ENCODE results near the gene ADA.

The ADA gene

DNA sequence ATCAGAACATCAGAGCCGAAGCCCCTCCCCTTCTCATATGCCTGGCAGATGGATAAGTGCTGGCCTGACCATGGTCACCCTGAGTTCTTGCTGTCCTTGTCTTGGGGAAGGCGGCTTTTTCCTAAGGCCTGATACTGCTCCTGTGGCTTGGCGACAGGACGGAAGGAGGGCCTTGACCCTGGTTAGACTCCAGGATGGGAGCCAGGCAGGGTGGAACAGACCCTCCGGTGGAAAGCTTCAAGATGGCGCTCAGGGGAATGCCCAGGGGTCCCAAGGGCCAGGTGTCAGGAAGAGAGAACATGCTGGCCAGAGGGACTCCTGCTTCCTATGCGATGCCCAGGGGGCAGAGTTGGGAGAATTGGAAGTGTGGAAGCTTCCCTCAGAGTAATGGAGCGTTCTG lies 29.6 kb downstream of the ADA start:
- DNase-seq, result no peak

DNA sequence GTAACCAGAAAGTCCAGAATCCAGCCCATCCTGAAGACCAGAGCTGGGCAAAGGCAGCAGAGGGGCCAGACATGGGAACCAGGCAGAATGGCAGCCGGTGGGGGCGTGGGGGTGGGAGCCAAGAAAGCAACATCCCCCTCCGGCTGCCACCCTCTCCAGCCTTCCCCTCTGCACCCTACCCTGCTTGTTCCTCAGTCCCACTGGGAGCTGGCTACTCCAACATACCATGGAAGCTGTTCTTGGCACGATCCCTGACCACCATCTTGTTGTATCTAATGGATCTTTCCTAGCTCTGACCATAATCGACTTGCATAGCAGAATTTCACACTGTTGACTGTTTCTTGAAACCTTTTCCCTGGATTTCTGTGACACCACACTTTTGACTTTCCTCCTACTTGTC lies 30.2 kb downstream of the ADA start:
- DNase-seq, result no peak

DNA sequence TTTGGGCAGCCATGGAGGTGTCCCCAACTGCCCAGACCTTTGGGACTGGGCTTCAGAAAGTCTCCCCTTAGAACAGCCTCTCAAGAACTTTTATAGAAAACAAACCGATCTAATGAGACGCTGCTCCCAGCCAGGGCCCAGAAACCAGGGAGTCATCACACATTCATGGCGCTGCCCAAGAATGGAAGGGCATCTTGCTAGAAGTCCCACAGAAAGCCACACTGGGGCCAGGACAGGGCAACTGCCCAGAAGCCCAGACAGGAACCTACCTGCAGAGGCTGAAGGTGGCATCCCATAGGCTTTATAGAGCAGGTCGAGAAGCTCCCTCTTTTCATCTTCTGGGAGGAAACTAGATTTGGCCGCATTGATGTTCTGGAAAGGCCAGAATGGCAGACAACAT lies 31.5 kb downstream of the ADA start:
- no peak for DNase-seq

DNA sequence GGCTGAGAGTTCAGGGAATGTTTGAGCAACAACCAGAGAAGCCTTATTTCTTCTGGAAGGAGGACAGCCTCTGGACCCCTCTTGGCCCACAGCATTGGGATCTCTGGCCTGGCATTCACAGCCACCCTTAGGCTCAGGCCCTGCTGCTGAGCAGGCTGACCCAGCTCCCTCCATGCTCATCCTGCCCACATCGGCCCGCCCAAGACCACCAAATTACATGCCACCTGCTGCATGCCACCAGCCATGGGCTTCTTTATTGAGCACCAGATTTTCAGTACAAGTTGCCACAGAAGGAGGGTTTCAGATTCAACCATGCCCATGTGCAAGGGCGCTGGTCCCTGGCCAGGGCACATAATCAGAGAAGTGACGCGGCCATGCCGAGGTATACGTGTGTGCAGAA lies 32.2 kb downstream of the ADA start:
- DNase-seq, result no peak

DNA sequence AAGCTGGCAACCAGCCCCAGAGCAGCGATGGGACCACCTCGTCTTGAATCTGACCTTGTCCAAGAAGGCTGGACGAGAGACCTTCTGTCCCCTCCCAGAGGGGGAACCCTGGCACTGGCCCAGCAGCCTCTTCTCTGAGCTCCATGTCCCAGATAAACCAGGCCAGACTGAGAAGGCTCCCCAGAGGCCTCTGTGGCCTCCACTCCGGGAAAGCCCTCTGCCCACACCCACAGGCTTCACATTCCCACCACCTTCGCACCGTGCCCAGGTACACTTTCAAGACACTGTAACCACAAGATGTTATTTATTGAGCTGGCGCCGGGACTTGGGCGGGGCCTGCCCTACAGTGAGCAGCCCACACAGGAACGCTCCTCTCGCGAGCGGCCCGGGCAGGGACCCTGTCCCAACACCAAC lies 33.2 kb downstream of the ADA start:
- DNase-seq, result no peak

DNA sequence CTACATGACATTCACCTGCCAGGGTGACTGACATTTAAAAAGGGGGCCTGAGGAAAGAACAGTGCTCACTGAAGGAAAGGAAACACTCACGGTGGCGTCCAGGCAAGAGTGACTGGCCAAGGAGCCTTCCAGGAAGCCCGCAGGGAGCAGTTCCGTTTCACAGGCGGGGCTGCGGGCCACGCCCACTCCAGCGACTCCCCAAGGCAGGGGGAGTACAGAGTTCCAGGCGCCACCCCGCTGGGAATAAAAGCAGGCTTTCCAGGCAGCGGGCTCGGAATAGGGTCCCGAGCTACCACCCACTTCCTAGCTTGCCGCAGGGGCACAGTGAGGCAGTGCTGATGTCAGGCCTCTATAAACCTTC lies 34.9 kb downstream of the ADA start:
- no peak for DNase-seq

DNA sequence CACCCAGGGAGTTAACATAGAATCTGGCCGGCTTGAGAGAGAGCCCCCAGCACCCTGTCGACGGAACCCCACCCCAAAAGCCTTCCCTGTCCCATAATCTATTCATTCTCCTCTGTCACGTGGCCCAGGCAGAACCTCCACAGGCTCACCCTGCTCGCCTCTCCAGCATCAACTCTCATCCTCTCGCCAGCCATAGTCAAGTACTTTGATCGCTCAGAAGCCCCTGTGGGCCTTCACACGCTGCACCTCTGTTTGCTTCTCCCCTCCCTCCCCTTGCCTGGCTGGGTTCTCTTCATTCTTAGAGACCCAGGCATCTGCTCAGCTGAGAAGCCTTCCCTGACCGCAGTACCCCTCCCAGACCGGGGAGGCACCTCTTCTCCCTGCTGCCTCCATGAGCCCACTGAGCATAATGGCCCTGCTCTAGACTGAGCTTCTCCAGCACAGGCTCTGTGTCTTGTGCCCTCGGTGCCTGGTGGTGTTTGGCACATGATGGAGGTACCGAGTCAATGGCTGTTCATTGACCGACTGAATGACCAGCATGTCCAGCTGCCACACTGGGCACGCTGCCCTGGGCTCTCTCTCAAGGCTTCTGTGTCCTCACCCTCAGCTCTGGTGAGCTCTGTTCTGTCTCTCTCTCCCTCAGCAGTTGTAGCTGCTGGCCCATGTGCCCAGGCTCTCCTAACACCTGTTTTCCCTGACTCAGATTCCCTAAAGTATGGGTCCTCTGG lies 35.5 kb downstream of the ADA start:
- no peak for DNase-seq

DNA sequence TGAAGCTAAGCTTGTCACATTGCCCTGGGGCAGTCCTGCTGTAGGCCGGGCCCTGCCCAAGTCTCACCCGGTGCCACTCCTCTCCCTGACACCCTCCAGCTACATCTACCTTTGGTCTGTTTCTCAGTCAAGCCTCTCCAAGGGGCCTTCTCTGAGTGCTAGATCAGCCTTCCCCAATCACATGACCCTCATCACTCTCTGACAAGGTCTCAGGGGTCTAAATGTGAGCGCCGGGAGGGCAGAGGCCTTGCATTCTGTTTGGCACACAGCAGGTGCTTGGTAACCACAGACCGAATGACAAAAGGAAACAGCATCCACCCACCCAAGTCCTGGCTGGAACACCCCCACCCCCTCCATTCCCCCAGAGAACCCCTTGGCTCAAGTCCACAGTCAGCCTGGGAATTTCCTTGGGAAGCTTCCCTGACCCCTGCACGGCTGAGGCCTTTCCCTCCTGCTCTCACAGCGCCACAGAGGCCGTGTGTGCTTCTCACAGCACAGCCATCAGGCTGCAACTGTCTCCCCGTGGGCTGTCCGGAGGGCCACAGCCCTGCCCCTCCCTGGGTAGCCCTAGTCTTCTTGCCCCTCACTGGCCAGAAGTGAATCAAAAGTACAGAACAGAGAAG lies 36.2 kb downstream of the ADA start:
- DNase-seq, result no peak

DNA sequence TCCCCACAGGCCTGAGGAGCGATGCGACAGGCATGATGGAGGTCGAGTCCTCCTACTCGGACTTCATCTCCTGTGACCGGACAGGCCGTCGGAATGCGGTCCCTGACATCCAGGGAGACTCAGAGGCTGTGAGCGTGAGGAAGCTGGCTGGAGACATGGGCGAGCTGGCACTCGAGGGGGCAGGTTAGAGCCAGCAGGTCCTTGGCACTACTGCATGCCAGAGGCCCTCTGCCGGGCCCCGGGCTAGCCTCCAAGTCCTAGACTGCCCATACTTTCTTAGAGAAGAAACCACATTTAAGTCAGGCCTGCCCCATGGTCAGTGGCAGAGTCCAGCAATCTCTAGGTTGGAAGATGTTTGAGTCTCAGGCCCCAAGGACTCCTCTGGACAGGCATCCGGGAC lies 37.0 kb downstream of the ADA start:
- DNase-seq, result no peak

DNA sequence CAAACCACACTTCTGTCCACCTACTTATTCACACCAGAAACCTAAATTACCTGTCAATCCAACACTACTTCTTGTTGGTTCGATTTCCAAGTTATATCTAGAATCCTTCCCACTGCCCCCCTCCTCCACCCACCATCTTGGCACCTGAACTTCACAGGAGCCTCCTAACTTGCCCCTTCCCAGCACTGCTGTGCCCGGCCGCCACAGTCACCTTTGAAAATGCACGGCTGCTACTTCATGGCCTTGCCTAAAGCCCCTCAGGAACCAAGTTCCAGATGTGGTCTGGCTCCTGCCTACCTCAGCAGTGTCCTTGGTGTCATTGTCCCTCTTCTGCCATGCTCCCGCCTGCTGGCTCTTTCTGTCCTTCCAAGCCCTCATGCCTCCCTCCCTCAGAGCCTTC lies 37.9 kb downstream of the ADA start:
- DNase-seq, result no peak

DNA sequence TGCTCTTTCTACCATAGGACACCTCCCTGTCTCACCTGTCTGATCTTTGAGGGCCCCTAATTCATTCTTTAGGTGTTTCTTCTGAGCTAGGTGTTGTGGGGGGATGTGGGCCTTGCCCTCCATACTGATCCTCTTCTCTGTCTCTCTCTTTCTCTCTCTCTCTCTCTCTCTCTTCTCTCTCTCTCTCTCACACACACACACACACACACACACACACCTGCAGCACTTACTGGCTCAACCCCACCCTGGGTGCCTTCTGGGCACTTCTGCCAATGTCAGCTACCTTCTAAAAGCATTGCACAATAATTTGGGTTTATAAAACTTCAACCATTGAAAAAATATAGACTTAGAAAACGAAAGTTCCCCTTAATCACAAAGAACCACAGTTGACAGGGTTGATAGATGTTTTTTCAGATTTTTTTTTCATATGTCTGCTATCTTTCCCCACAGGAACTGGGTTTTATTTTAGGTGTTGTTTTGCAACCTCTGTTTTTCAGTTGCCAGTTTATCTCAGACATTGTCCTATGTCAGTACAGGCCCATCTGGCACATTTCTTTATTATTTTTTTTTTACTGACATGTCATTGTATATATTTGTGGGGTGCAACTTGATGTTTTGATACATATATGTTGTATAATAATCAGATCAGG lies 41.1 kb downstream of the ADA start:
- no peak for DNase-seq

DNA sequence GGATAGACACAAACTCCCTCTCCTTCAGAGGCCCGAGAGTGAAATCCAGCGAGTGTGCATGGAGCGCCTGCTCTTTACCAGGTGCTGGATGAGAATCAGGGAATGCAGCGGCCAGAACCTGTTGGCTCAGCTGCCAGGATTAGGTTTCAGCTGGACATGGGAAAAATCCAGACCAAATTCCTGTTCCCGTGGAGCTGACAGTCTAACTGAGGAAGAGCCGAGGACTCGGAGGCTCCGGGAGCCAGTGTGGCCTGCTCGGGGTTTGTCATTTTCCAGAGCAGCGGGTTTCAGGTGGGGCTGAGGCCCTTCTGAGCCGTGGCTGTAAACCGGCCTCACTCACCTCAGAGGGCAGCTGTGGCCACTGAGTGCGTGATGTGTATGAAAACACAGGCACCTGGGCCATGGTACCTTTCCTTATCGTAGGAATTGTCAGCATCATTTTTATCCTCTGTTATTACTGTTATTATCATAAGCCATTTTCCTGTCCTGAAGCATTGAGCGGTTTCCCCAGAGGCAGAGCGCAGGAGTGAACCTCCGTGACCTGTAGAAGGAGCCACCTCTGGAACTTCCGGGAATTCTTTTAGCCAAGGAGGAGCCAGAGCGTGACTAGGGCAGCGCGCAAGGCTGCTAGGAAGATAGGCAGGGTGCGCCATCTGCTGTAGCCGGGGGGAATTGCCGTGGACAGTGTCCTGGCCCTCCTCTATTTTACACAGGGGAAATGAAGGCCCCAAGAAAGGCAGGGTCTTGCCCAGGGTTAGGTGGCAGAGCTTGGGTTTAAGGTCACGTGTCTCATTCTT lies 41.8 kb downstream of the ADA start:
- peak; percentile 93 for DNase-seq

DNA sequence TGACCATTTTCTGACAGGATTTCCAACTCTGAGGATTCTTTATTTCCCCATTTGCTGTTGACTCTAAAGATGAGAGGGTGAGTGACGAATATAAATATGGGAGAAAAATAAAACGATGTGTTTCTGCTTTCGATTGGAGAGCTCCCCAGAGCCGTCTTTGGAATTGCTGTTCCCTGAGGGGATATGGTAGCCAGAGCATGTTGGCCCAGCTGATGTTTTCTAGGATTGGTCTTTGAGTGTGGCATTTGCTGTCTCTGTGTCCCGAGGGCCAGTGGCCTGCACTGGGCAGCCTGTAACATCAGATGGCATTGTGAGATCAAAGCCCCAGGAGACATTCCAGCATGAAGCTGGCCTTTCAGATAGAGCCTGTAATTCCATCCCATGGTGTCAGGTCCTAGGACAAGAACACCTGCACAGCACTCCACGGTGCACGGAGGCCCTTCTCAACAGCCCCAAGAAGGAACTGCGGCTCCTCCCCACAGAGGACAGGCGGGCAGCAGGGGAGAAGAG lies 42.4 kb downstream of the ADA start:
- DNase-seq, result no peak

DNA sequence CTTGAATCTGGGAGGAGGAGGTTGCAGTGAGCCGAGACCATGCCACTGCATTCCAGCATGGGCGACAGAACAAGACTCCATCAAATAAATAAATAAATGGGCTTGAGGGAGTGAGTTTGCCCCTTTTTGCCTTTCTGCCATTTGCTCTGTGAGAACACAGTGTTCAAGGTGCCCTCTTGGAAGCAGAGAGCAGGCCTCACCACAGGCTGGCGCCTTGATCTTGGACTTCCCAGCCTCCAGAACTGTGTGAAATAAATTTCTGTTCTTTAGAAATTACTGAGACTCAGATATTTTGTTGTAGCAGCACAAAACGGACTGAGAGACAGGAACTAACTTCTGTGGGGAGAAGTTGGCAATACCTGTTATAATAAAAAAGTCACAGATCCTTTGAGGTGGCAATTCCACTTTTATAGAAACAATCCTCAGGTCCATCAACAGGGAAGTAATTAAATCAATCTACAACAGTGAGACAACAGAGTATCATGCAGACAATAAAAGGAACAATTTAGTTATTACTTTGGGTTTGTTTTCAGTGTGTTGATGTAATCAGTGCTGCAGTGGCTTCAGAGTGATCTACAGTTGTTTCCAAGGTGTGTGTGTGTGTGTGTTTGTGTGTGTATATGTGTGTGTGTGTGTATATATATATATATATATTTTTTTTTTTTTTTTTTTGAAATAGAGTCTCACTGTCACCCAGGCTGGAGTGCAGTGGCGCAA lies 44.6 kb downstream of the ADA start:
- DNase-seq, result no peak

DNA sequence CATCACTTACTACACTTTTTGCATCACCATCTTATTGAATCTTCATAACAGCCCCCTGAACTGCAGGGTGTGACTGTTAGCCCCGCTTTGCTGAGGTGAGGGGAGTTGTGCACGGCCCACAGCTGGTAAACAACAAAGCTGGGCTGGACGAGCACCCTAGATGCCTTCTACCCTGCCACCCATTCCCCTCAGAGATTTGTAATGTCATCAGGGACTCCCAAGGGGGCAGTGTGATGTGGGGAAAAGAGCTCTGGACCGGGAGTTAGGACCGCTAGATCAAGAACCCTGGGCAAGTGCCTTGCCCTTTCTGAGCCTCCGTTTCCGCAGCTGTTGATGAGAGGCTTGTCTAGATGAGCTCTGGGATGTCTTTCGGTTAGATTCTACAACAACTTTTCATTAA lies 48.2 kb downstream of the ADA start:
- DNase-seq, result peak; percentile 43

DNA sequence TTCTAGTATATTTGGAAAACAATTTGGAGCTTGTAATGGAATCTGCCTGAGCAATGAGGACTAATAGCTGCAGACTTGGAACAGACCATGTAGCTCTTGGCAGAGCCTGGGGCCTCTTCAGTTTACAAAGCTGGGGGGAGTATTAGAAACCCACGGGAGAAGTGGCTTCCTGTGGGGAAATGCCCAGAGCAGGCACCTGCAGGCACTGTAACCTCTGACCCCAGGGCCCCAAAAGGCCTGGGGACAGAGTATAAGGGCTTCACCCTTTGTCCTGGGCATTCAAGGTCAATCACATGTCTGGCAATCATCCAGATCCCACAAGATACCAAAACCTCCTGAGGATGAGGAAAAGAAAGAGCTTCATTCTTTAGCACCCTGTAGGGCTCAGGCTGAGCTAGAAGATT lies 49.7 kb downstream of the ADA start:
- no peak for DNase-seq

DNA sequence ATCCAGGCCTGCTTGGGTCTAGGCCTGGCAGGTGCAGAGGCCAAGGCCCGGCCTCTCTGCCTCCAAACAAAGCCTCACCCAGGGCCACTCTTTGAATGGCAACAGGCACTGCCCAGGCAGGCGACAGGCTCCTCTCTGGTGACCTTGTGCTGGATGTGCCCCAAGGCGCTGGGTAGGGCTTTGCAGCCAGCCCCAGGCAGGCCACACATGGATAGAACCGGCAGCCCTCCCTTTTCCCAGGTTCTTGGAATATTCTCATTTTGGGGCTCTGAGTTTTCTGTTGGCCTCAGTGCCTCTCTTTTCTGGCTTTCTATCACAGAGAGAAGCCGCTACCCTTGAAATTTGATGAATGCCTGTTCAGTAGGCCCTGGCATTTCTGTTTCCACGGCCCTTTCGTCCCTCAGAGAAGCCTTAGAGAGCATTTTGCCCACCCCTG lies 50.2 kb downstream of the ADA start:
- DNase-seq, result no peak

DNA sequence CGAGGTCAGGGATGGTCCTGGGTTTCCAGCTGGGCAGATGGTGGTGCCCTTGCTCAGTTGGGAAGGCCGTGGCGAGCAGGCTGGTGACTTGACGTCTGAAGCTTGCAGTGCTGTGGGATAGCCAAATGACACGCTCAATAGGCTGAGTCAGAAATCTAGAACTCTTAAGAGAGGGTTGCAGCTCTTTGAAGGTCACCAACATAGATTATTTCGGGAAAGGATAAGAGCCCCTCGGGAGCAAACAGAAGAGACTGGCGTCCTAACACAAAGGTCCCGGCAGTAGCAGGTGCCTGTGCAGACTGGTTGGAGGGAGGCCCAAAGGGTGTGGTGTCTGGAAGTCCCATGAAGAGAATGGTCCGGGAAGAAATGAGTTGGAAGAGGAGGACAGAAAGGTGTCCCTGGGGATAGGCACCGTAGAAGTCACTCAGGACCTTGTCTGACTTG lies 50.7 kb downstream of the ADA start:
- DNase-seq, result no peak

DNA sequence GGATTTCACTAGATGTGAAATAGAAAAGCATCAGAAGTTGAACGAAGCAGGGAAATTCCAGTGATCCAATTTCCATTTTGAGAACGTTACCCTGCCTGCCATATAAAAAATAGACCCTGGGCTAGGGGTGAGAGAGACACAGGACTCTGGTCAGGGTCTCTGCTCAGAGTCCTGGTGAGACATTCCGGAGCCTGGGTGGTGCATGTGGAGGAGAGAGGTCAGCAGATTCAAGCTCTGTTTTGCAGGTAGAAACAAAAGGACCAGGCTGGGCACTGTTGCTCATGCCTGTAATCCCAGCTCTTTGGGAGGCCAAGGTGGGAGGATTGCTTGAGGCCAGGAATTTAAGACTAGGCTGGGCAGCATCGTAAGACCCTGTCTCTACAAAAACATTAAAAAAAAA lies 51.2 kb downstream of the ADA start:
- DNase-seq, result no peak

DNA sequence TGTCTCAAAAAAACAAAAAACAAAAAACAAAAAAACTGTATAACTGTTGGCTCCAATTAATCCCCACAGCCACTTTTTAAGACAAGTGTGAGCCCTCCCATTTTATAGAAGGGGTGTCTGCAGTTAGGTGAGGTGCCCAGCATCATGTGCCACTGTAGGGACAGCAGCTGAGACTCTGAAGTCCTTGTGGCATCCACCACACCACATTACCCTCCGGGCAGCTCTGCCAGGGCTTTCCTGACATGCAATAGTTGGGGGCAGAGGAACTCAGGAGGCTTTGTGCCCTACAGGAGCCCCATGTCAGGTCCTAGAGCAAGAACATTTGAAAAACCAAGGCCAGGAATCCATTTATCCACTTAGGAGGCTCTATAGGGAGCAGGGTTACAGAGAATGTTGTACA lies 51.8 kb downstream of the ADA start:
- no peak for DNase-seq

DNA sequence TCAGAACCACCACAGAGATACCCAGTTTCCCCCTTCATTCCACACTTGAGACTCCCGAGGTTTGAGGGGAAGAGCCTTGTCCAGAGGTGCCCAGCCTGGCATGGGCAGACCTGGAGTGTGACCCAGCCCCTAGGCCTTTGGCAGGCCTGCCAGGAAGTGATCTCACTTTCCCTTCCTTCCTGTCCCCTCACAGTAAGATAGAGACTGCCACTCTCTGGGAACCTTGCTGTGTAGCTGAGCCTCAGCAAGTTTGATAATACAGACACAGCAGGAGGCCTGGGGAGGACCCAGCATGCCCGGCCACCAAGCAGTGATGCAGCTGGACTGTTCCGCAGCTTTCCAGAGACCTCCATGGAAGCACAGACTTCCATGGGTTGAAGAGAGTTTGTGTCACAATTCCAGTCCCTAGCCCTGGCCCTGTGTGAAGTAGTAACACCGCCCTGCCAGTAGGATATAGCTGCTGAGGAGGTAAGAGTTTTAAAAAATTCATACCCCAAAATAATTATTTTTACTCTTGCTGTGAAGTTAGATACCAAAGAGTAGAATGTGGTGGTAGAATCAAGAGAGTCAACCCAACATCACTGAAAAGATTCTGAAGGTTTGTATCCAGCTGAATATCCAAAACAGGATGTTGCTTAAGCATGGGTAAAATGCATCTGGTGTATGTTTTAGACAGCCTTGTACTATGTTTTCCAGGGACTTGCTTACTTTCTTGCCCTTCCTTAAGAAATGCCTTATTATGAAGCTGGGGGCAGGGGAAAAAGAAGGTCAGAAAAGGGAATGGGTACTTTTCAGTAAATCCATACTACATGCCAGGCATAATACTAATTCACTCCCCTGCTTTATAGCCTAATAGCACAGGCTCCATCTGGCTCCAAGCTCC lies 52.8 kb downstream of the ADA start:
- DNase-seq, result no peak

DNA sequence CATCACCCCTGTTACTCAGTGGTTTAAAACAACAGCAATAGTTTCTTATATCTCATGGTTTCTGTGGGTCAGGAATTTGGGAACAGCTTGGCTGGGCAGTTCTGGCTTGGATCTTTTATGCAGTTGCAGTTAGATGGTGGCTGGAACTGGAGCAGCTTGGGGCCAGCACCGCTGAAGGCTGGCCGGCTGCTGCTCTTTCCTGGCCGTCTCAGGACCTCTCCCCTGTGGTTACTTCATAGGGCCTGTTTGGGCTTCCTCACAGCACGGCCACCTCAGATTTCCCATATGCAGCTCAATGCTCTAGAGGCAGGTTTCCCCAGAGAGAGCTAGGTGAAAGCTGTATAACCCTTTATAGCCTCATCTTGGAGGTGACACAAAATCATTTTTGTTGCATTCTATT lies 53.6 kb downstream of the ADA start:
- no peak for DNase-seq

Measured in NCI-H82 (cell line).